ENCODE data around the gene LRPPRC. TPM values are rescaled to one million over a fixed set of nuclear protein-coding genes. Genes with fewer than 3 reads are reported as not detected.

Gene LRPPRC
- polyA plus RNA-seq, 3 donors: 102 to 124 (median 115) TPM

DNA sequence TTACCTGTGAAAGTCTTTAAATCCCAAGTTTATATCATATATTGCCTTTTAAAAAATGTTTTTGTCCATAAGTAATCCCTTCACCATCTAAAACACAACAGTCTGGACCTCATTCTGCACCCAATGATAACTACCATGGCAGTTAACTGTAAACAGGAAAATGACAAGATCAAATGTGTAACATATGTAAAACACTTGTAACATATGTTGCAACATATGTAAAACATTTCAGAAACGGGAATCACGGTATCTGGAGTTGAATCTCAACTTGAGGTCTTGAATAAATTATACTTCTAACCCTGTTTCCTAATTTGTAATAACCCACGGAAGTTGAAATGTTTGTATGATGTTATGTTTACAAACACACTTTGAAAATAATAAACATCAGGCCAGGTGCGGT, 6.2 kb downstream of the LRPPRC start:
- no peak for DNase-seq

DNA sequence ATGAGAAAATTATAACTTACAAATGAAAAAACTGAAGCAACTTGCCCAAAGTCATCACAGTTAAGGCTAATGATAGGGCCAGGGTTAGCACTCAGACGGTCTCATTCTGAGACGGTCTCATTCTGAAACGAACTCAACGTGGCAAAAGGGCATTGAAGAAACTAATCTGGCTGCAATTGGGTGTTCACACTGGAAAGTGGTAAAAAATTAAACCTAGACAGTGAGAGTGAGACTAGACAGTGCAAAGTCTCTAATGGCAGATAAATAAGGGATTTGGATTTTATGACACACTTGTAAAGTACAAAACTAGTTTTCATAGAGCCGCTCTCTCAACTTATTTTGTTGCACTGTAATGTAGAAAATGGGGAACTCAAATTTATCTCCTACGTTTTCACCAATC, 9.2 kb downstream of the LRPPRC start:
- no peak for DNase-seq

DNA sequence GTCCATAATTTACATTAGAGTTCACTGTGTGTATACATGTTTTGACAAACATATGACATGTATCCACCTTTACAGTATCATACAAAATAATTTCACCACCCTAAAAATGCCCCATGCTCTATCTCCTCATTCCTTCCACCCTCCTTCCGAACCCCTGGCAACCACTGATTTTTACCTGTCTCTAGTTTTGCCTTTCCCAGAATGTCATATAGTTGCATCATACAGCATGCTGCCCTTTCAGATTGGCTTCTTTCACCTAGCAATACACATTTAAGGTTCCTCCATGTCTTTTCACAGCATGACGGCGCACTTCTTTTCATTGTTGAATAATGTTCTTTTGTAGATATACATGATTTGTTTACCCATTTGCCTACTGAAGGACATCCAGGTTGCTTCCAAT, 10.4 kb downstream of the LRPPRC start:
- no peak for DNase-seq

DNA sequence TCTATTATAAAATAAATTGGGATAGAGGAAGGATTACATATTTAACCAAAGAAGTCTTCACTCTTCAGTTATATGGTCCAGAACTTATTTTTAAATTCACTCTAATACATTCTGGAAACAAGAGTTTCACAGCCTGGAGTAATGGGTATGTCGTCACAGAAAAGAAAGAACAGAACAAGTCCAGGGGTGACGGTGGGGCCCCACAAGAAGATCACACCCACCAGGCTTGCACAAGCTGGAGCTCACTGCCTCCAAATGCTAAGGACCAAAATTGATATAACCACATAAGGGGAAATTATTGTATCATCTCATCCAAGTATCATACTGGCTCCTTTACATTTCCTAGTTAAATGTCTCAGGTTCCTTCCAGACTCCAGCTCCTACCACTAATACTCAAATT, 11.3 kb downstream of the LRPPRC start:
- no peak for DNase-seq

DNA sequence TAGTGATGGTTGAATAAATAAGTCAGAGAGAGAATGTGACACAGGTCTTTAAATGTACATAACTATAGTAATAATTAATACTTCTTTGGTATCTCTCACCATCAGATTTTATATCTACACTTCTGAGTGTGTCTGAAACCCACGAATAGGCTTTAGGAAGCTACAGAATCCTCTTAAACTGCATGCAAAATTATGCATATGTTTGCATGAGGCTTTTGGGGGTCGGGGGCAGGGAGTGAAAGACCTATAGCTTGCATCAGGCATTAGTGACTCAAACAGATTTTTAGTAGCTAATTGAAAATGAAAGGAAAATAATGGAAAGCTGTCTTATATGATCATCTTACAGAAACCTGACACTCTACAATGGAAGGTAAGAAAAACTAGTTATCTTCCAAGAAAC, 14.9 kb downstream of the LRPPRC start:
- no peak for DNase-seq

DNA sequence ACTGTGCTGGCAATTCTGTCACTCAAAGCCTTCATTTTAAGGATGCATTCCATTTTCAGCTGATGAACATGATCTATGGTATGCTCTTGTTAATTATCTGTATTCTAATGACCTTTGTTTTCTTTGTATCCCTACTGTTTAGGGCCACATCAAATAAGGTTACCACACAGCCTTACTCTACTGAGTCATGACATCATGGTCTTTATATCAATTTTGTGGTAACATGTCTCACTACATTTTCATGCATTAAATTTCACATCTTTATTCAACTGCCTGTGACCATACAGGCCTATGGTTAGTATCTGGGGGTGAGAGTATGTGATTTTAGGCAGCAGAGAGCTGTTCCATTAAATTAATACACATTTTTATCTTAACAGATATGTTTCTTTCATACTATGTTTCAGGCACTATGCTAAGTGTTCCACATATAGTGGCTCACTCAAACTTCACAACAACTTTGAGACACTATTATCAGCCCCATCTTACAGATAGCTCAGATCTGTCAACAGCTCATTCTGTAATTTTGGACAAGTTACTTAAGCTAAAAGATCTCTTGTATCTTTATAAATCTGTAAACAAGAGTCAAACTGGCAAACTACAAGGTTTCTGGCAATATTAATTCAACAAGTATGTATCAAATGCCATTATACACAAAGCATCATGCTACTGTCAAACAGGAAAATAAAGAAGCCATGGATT, 18.0 kb downstream of the LRPPRC start:
- DNase-seq: no peak

DNA sequence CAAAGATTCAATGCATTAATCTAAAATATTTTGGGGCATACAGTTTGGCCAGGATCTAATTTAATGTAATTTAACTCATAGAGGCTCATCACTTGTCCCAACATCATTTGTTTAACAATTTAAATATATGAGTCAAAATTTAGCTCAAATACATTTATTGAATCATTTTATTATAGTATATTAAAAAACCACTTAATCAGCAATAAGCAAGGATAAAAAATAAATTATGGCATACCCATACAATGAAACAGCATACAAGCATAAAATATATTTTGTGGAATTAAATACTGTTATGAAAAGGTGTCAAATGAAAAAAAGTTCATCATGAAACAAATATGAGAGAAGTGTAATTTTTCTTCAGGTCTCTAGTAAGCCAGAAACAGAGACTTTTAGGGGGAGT, 34.9 kb downstream of the LRPPRC start:
- DNase-seq: no peak

DNA sequence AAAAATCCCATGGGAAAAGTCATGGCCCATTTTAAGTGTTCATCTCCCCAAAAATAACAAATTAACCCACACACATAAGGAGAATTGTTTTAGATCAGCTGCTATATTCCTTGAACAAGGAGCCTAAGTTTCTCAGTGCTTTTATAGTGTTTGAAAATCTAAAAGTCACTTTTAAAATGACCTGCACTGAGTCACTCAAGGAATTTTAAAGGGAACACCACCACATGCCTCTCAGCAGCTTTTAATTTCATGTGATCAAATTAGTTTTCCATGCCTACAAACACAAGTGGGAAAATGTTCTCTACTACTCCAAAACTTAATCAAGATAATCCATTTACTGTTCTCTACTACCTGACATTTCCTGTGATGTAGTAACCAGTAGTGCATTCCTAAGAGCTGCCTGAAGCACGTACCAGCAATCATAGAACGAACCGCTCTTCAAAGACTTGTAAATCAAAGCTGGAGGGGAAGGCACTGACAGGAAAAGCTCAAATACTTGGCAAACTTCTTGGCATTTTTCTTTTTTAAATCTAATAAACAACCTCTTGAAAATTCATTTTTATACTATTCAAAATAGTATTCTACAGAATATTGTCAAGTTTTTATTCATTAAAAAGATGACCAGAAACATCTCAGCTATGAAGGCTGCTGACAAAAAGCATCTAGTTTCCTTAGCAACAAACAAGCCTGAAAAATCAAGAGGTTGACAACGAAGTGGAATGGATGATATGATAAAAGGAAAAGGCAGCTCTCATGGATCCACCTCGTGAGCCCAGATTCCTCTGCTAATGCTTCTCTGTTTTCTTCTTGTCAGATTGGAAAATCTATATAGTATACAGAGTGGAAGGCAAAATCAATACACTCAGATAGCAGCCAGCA, 37.2 kb downstream of the LRPPRC start:
- no peak for DNase-seq

DNA sequence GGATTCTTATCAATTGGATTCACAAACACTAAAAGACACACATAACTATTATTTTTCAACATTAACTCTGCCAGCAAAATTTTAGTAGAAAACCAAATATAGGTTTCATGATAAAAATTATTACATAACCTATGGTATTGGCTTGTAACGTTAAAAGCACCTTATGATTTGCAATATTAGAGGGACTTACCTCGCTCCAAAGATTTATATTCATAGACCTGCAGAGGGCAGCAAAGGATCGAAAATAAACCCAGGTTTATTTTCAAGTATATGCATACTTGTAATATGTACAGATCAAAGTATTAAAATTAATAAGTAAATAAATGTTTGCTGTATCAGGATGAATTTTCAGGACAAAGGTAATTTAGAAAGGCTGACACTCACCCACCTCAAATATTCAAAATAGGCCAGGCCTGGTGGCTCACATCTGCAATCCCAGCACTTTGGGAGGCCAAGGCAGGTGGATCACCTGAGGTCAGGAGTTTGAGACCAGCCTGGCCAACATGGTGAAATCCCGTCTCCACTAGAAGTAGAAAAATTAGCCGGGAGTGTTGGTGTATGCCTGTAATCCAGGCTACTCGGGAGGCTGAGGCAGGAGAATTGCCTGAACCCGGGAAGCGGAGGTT, 45.3 kb downstream of the LRPPRC start:
- DNase-seq: peak; percentile 27

DNA sequence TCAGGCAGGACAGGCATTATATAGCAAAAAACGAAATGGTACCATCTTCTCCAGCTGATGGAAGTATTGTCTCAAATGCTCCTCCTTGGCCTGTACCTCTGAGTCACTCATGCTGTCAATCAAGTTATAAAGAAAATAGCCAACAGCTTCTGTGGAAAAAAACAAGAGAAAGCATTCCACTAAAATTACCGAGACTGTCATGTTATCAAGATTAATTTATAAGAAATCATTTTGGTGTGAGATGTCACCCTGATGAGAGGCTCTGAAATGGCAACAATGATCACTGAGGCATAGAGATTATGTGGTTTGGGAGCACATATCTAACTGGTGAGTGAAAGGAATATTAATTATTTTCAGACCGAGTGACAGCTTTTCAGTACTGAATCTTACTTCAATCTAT, 47.4 kb downstream of the LRPPRC start:
- DNase-seq: no peak

DNA sequence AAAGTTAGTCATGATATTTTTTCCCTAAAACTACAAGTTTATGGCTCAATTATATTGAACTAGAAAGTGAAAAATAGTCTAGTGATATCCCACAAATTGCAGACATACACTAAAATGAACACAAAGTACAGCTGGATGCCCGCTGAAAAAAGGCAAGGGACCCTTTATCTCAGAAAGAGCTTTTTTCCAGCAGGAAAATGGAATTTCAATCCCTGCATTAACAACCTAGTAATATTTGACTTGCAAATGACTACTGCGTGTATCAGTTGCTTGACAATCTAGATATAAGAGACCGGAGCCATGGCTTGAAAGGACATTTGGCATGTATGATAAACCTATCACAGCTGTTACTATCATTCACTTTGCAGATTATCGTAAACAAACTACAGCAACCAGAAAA, 49.1 kb downstream of the LRPPRC start:
- DNase-seq: no peak

DNA sequence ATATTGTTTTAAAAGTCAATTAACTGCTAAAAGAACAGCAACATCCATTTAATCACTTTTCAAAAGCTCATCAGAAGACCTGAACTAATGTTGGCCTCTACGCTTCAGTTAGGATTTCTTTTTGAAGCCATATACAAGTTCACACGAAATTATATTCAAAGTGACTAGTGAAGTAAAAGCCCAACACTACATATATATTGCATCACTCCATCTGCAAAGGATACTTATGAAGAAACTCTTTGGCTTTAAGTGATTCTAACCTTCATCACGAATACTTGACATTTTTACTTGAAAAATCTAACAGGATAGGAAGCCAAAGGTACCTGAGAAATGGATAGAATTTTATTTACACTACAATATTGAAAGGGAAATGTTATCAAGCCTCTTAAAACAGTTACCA, 50.4 kb downstream of the LRPPRC start:
- DNase-seq: no peak

DNA sequence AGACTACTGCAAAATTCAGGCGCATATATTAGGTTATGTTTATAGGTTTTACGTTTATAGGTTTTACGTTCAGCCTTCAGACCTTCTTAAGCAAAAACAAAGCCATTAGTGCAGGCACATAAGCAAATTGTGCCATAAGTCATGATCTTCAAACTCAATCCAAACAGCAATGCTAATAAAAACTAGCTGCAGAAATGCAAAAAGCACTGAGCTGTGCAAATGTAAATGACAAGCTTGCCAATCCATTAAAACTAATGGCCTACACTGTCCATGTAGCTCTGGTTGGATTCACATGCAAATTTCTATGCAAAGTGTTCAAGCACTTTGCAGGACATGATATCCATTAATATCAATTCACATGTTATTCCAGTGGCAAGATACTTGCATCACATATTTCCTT, 50.9 kb downstream of the LRPPRC start:
- no peak for DNase-seq

DNA sequence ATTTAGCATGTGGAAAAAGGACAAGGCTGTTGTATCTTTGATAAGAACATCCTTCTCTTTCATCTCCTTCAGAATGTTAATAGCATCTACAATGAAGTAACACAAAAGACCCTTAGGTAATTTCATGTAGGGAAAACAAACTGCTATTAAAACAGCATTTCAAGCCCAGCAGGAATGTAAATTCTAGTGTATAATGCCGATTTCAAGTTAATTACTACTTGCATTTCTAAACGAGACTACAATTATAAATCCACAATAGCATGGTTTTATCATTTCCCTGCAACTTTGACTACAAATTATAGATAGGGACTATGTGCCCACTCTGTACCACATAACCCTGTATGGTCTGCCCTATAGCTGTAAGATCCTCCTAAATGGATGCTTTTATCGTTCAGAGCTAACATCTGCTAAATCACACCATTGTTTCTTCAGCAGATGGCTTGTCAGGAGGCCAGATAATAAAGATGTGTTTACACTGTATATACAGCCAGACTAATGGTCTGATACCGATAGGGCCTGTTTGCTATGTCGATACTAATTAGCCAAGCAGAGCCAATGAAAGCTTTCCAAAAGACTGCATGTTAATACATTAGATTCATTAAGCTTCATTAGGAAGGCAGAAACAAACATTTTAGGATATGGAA, 51.9 kb downstream of the LRPPRC start:
- DNase-seq: no peak

DNA sequence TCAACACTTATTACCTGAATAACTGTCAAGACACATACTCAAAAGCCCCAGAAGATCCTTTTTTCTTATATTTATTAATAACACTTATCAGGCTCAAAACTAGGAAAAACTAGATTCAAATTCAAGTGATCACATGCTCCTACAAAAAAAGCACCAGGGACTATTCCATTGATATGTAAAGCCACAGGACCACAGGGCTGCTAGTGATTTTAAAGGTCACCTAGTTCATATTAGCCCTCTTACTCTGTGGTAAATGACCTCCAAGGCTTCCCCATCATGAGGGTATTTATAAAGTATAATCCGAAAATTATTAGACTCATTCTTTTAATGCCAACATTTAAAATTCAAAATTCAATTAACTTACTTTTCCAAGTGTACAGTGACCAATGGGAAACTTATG, 52.5 kb downstream of the LRPPRC start:
- DNase-seq: no peak

DNA sequence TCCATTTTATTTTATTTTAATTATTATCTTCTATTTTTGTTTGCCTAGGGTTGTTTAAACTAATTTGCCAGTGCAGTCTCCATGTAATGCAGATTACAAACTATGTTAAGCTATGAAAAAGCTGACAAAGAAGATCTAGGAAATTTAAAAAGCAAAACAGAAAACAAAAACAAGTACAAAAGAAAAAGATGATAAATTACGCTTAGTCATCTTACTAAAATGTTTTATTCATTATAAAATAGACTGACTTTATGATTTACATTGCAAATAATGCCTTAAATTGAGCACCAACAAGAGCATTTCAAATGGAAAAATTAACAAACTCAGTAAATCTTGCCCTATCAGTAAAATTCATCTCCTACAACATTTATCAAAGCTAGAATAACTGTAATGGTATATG, 52.9 kb downstream of the LRPPRC start:
- no peak for DNase-seq

DNA sequence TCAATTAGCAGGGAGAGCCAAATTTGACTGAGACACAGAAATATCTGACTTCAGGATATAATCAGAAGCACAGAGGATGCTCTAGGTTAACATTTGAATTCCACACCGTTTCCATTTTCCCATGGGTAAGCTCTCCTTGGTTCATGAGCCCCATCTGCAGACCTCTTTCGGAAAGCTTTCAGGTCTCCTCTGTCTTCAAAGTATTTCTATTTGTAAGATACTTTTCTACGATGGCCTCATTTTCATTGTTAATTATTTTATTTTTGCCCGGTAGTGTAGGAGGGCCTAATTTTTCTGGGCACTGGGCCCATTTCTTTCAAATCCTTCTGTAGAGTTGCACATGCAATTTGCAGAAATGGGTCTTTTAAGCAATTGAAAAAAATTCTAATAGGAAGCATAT, 53.8 kb downstream of the LRPPRC start:
- no peak for DNase-seq

DNA sequence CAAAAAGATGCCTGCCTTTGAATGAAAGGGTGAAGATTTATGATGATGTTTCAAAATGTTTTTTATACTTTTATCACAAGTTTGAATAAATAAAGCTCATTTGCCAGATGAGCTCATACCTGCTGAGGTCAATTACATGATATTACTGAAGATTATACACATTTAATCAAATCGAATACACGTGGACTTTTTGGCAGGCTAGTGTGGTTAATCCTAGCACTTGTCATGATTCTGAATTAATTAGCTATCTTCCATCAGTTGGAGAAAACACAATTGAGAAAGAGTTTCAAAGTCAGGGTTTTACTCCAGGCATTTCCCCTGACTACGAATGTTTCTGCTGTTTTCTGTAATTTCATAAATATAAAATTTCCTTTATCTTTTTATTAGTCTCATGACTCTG, 54.4 kb downstream of the LRPPRC start:
- DNase-seq: no peak

DNA sequence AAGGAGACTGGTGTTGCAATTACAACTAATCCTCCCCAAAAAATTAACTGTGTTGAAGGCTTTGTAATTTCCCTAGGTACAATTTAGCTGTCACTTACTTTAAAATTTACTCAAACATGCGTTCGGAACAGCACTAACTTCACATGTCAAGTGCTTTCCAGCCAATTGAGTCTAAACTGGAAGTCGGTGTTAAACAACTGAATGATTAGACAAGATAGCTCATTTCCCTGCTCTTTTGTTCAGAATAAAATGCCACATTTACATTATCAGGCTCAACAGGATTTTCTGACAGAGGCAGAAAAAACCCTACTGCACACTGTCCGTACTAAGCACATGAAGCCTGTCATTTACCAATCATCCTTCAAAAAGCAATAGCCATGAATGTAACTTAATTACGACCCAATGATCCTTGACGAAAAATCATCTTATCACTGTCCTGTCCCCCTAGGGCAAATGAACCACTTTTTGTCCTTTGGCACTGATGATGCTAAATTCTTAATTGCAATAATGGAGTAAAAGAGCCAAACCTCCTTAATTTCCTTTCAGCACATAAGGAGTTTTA, 56.0 kb downstream of the LRPPRC start:
- DNase-seq: no peak

DNA sequence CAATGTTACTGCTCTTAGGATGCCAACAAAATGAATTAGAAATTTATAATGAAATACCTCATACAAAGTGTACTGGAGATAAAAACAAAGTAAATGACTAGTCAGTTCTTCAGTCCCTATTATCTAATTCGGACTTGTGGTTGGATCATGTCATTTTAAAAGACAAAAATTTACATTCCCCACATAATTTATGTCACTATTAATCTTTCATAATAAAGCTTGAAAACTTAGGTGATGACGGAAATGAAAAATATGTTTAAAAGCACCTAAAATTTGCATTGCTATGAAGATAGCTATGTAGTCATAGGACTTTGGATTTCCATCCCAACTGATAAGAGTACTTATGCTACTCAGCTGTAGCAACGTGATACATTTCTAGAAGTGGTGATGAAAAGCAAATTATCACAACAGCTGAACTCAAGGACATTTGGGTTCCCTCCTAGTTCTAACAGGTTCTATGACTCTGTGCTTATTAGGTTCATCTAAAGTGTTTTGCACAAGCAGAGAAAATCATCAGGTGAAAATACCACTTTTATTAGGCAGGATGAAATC, 58.4 kb downstream of the LRPPRC start:
- DNase-seq: no peak

DNA sequence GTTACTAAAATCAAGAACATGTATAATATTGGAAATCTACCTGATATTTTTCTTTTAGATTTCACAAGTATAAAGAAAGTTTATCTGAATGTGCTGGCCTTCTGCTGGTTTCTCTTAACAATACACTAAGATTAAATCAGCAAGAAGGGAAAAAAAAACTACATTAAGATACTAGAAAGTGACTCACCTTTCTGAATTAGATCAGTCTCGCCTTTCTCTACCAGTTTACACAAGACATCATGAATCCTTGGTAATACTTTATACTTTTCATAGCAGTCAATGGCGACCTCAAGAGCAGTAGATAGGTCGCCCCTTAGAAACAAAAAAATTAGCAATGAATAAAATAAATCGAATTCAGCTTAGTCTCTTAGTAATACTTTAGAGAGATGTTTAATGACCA, 61.2 kb downstream of the LRPPRC start:
- no peak for DNase-seq

DNA sequence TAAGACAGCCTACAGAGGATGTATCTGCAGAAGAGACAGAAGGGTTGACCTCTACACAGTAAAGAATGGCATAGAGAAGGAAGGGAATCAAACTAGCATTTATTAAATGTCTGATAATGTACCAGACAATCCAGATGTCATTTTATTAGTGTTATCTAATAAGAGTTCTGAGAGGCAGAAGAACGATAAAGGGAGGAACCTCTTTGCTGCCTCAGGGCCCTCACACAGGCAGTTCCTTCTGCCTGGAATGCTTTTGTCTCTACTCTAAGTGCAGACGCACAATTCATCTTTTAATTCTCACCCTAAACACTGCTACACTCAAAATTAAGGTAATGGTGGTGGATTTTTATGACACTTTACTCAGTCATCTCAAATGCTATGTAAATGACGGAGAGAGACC, 64.5 kb downstream of the LRPPRC start:
- DNase-seq: no peak
